ENCODE data around the gene HOXC11. TPM values are rescaled to one million over a fixed set of nuclear protein-coding genes. Genes with fewer than 3 reads are reported as not detected.

HOXC11 gene
- total RNA-seq, 6 experiments from 2014 or later = 0.09 to 2.2 (median 1.8) TPM

DNA sequence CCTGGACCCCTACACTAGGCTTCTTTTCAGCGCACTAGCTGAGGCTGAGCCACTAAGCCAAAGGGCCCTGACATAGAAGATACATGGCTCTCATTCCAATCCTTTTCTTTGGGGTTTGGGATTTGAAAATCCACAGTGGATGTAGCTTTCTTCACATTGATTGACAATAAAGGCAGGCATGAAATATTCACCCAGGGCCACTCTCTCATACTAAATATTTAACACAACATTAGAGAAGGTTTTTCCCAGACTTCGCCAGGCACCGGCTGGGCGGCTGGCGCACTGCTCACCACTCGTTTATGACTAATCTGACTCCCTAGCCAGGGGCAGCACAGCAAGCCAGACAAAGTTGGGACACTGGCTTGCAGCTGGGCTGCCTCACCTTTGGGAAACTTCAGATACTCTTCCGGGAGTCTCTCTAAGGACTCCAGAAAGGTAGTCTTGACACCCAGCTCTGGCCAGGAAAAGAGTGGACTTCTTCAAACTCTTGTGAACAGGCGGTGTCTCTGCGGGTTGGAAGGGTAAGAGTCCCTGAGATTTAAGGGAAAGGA, 699 bp upstream of the HOXC11 start:
- Mint-ChIP-seq H3K36me3 (ENCODE audit: low read depth) (no peaks in the 10 kb centered on the region), H3K4me3 (peak overlapping the region; percentile 85; the same call in 1 of the 2 replicates), H3K9me3 (no peaks in the 10 kb centered on the region), H3K27ac (no peak overlapping the region), H3K4me1 (ENCODE audit: low read depth) (peaks cover 5% of the 10 kb centered on the region; the same call in 1 of the 2 replicates), H3K27me3 (ENCODE audit: insufficient read depth) (peaks cover 65% of the 10 kb centered on the region)
- TF ChIP-seq, protein P1, sequence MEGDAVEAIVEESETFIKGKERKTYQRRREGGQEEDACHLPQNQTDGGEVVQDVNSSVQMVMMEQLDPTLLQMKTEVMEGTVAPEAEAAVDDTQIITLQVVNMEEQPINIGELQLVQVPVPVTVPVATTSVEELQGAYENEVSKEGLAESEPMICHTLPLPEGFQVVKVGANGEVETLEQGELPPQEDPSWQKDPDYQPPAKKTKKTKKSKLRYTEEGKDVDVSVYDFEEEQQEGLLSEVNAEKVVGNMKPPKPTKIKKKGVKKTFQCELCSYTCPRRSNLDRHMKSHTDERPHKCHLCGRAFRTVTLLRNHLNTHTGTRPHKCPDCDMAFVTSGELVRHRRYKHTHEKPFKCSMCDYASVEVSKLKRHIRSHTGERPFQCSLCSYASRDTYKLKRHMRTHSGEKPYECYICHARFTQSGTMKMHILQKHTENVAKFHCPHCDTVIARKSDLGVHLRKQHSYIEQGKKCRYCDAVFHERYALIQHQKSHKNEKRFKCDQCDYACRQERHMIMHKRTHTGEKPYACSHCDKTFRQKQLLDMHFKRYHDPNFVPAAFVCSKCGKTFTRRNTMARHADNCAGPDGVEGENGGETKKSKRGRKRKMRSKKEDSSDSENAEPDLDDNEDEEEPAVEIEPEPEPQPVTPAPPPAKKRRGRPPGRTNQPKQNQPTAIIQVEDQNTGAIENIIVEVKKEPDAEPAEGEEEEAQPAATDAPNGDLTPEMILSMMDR (IDR thresholded peaks at IDR 0.05) = no peak
- DNase-seq = no peak

DNA sequence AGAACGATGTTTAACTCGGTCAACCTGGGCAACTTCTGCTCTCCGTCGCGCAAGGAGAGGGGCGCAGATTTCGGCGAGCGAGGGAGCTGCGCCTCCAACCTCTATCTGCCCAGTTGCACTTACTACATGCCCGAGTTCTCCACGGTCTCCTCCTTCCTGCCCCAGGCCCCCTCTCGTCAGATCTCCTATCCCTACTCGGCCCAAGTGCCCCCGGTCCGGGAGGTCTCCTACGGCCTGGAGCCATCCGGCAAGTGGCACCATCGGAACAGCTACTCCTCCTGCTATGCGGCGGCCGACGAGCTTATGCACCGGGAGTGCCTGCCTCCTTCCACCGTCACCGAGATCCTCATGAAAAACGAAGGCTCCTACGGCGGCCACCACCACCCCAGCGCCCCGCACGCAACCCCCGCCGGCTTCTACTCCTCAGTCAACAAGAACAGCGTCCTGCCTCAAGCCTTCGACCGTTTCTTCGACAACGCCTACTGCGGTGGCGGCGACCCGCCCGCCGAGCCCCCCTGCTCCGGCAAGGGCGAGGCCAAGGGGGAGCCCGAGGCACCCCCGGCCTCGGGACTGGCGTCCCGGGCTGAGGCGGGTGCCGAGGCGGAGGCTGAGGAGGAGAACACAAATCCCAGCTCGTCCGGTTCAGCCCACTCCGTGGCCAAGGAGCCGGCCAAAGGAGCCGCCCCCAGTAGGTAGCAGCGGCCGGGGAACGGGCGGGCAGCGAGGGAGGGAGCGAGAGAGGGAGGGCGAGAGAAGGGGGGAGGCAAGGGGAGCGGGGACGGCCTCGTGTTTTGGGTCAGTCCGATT, 513 bp downstream of the HOXC11 start:
- no peak for DNase-seq
- H3K4me3 Mint-ChIP-seq = peak overlapping the region; percentile 85
- H3K27me3 Mint-ChIP-seq (ENCODE audit: insufficient read depth) = peaks cover 57% of the 10 kb centered on the region

DNA sequence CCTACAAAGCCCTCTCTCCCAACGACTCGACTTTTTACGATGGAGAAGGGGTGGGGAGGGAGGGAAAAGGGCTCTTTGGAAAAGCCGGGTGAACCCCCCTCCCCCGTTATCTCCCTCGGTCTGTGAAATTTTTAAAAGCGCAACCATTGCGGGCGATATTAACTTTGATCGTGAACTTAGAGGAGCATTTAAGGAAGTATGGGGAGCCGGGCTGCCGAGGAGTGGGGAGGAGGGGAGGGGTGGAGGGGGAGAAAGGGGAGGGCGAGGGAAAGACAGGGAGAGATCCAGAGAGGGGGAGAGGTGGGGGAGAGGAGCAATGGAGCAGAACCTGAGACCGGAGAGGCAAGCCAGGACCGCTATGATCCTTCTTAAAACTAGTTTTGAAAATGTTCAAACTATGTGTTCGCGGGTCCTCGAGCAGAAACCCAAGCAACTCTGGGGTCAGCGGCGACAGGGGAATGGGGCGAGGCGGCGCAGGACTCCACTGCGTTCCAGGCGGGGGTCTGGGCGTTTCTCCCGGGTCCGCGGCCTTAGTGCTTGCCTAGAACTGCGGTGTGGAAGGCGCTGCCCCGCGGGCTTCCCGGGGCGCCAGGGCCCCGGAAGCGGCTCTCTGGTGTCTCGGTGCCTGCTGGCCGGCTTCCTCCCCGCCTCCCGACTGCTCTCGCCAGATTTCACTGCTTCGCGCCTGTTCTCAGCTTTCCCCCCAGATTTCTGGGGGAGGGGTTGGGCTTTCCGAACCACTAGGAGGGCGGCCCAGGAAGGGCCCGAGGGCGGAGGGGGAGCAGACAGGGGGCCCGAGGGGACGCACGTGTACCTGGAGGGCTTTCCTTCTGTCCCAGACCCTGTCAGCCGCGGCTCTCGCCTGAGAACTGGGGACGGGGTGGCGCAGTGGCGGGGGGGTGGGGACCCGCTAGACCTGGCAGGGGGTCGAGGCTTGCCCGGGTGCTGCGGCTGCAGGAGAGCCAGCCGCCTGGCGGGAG, 1.4 kb downstream of the HOXC11 start, which contains the start of gene HOTAIR:
Gene HOTAIR, minus strand, starts transcription at position 871 of the 980 bp plus-strand sequence.
- H3K36me3 Mint-ChIP-seq (ENCODE audit: low read depth) = no peaks in the 10 kb centered on the region
- peaks cover 5% of the 10 kb centered on the region; the same call in 1 of the 2 replicates for H3K4me1 Mint-ChIP-seq (ENCODE audit: low read depth)
- peaks cover 65% of the 10 kb centered on the region for H3K27me3 Mint-ChIP-seq (ENCODE audit: insufficient read depth)
- peak within 1 kb of the TSS; percentile 66; the same call in 1 of the 2 replicates for H3K27ac Mint-ChIP-seq
- H3K4me3 Mint-ChIP-seq = peak within 1 kb of the TSS; percentile 80
- DNase-seq = no peak
- TF ChIP-seq, protein P1 (IDR thresholded peaks at IDR 0.05) = no peak
- no peaks in the 10 kb centered on the region for H3K9me3 Mint-ChIP-seq

More for the DNA sequence above, 513 bp downstream of the HOXC11 start:
- H3K9me3 Mint-ChIP-seq = no peaks in the 10 kb centered on the region
- peak overlapping the region; percentile 65; the same call in 1 of the 2 replicates for H3K27ac Mint-ChIP-seq
- H3K4me1 Mint-ChIP-seq (ENCODE audit: low read depth) = peaks cover 5% of the 10 kb centered on the region; the same call in 1 of the 2 replicates
- no peaks in the 10 kb centered on the region for H3K36me3 Mint-ChIP-seq (ENCODE audit: low read depth)
- TF ChIP-seq, protein P1 (IDR thresholded peaks at IDR 0.05) = no peak

DNA sequence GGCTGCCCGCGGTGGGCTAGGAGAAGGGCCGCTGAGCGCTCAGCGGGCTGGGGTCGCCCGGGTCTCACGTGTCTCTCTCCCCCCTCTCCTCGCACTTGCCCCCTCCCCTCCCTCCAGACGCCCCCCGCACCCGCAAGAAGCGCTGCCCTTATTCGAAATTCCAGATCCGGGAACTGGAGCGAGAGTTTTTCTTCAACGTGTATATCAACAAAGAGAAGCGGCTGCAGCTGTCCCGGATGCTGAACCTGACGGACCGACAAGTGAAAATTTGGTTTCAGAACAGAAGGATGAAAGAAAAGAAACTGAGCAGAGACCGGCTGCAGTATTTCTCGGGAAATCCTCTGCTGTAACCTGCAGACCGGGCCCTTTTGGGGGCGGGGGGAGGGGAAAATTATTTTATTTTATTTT, 2.1 kb downstream of the HOXC11 start:
- Mint-ChIP-seq H3K36me3 (ENCODE audit: low read depth) (no peaks in the 10 kb centered on the region), H3K27me3 (ENCODE audit: insufficient read depth) (peaks cover 65% of the 10 kb centered on the region), H3K9me3 (no peaks in the 10 kb centered on the region), H3K4me1 (ENCODE audit: low read depth) (peaks cover 5% of the 10 kb centered on the region; the same call in 1 of the 2 replicates), H3K27ac (no peak overlapping the region), H3K4me3 (no peak overlapping the region)
- no peak for DNase-seq
- TF ChIP-seq, protein P1 (IDR thresholded peaks at IDR 0.05) = no peak

Data from HFFc6 (cell line).